HG03432 (cell line): ENCODE results near the gene CXCL12.

ENCODE experiments used
- ATAC-seq: cut with Tn5 transposase; IDR thresholded peaks from one replicate; pipeline ENCODE4 v1.9.1; 2021; ENCODE audit warnings: mild to moderate bottlenecking, moderate library complexity; ENCODE audit not compliant: unreplicated experiment

Gene CXCL12

GRCh38 chr10:44366941-44367630 is 17.8 kb downstream of the CXCL12 start:
- no peak for ATAC-seq

- ATAC-seq = no peak
These were observed 20.3 kb downstream of the CXCL12 start for GRCh38 chr10:44364566-44364965.

- ATAC-seq = no peak
These were observed 21.2 kb downstream of the CXCL12 start for GRCh38 chr10:44363716-44364115.

GRCh38 chr10:44362866-44363711 is 21.8 kb downstream of the CXCL12 start:
- no peak for ATAC-seq

- ATAC-seq = no peak
These were observed 23.8 kb downstream of the CXCL12 start for GRCh38 chr10:44361109-44361508.

- ATAC-seq = no peak
These were observed 26.7 kb downstream of the CXCL12 start for GRCh38 chr10:44358080-44358771.

- no peak for ATAC-seq
These were observed 27.8 kb downstream of the CXCL12 start for GRCh38 chr10:44357023-44357540.

- no peak for ATAC-seq
These were observed 28.5 kb downstream of the CXCL12 start for GRCh38 chr10:44356139-44357022.

- no peak for ATAC-seq
These were observed 29.3 kb downstream of the CXCL12 start for GRCh38 chr10:44355630-44356029.

GRCh38 chr10:44354771-44355170 is 30.1 kb downstream of the CXCL12 start:
- ATAC-seq = no peak

- no peak for ATAC-seq
These were observed 31.2 kb downstream of the CXCL12 start for GRCh38 chr10:44353721-44354120.

- ATAC-seq = no peak
These were observed 31.8 kb downstream of the CXCL12 start for GRCh38 chr10:44353128-44353390.

GRCh38 chr10:44352316-44353127 is 32.4 kb downstream of the CXCL12 start:
- no peak for ATAC-seq

- ATAC-seq = no peak
These were observed 36.4 kb downstream of the CXCL12 start for GRCh38 chr10:44348496-44348895.

- ATAC-seq = no peak
These were observed 37.1 kb downstream of the CXCL12 start for GRCh38 chr10:44347609-44348400.

GRCh38 chr10:44344727-44345126 is 40.2 kb downstream of the CXCL12 start:
- ATAC-seq = no peak

- ATAC-seq = no peak
These were observed 41.1 kb downstream of the CXCL12 start for GRCh38 chr10:44343843-44344242.

GRCh38 chr10:44341886-44342285 is 43.0 kb downstream of the CXCL12 start:
- ATAC-seq = no peak

GRCh38 chr10:44340557-44340956 is 44.3 kb downstream of the CXCL12 start:
- ATAC-seq = no peak
